Stimulated activated CD4-positive, alpha-beta T cell treated with anti-CD3 and anti-CD28 coated beads, Interleukin-1b, Interleukin-23, amount 100 ng/mL, for 24 hours (primary cell): ENCODE data around the gene SNX21.
A peak's percentile ranks its signal among the peaks of the same experiment; 100 is the strongest.
"Not testable (repeated sequence)": the region's sequence is repeated elsewhere in the genome, so short reads cannot be mapped to it uniquely, and the experiment has no call there.

Experiments used
- DNase-seq, 4 experiments: peaks; one replicate each; pipeline ENCODE4 v3.0.0-alpha.2; 2020; ENCODE audit warnings: low read depth in 4 of 4, low spot score in 1 of 4

SNX21 gene

DNA sequence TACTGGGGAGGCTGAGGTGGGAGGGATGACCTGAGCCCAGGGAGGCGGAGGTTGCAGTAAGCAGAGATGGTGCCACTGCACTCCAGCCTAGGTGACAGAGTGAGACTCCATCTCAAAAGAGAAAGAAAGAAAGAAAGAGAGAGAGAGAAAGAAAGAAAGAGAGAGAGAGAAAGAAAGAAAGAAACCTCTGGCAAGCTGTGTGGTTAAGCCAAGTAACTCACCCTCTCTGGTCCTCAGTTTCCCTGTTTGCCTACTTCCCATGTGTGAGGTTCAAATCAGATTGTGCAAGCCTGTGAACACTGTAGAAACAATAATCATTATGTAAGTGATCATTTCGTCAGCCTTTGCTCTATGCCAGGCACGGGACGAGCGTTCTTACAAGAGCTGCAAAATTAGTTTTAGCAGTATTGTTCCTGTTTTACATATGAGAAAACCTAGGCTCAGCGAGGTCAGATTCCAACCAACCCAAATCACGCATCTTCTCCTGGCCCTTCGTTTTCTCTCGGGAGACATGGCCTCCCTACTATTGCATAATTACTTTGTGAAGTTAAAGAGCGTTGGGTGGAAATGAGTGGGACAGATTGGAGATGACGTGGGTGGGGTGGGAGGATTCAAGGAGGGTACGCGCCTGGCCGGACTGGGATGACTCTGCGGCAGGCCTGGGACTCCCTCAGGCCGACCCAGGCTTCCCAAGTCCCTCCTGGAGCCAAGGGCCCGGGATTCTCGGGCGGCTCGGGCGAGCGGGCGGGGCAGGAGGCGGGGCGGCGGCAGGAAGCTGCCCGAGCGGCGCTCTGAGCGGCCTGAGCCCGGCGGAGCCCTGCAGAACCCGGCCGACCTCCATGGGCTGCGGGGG, at the start of gene SNX21:
Gene SNX21, plus strand, starts transcription at position 770 of the 853 bp plus-strand sequence. CDS start 121 bp downstream, outside the sequence.
- peak in 1 of 4 experiments; percentile 14 for DNase-seq

GRCh38 chr20:45788351-45788750, 45.2 kb upstream of the SNX21 start:
- DNase-seq: no peak

GRCh38 chr20:45792317-45793118, 41.1 kb upstream of the SNX21 start:
- DNase-seq: no peak

DNA sequence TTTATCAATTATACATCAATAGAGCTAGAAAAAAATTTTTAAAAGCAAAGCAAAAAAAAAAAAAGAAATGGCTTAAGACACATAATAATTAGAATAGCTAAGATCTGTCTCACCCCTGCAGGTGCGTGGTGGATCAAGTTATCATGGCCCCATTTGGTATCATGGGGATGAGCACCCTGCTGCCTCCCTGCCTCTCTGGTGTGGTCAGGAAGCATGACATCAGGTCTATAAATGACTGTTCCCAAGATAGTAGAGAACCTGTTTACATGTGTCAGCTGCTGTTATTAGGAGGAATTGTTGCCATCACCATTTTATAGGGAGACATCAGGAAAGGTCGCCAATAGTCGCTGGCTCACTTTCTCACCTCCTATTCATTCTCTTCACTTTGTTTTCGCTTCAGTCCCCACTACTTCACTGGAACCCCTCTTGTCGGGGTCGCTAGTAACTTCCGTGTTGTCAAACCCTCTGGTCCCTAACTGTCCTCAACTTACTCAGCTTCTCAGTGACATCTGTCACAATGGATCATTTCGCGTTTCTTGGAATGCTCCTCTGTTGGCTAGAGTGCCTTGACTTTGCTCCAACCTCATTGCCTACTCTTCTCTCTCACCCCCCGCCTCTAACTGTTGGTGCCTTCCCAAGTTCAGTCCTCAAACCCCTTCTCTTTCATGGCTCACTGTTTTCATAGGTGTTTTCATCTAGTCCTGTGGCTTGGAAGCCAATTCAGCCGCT, 37.1 kb upstream of the SNX21 start:
- no peak for DNase-seq

DNA sequence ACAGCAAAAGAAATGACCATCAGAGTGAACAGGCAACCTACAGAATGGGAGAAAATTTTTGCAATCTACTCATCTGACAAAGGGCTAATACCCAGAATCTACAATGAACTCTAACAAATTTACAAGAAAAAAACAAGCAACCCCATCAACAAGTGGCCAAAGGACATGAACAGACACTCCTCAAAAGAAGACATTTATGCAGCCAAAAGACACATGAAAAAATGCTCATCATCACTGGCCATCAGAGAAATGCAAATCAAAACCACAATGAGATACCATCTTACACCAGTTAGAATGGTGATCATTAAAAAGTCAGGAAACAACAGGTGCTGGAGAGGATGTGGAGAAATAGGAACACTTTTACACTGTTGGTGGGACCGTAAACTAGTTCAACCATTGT, 36.1 kb upstream of the SNX21 start:
- not testable (repeated sequence) for DNase-seq

DNA sequence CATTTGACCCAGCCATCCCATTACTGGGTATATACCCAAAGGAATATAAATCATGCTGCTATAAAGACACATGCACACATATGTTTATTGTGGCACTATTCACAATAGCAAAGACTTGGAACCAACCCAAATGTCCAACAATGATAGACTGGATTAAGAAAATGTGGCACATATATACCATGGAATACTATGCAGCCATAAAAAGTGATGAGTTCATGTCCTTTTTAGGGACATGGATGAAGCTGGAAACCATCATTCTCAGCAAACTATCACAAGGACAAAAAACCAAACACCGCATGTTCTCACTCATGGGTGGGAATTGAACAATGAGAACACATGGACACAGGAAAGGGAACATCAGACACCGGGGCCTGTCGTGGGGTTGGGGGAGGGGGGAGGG, 35.6 kb upstream of the SNX21 start:
- not testable (repeated sequence) for DNase-seq

GRCh38 chr20:45798935-45799642, 34.5 kb upstream of the SNX21 start:
- peak in 2 of 4 experiments; percentile 35 to 36 for DNase-seq

DNA sequence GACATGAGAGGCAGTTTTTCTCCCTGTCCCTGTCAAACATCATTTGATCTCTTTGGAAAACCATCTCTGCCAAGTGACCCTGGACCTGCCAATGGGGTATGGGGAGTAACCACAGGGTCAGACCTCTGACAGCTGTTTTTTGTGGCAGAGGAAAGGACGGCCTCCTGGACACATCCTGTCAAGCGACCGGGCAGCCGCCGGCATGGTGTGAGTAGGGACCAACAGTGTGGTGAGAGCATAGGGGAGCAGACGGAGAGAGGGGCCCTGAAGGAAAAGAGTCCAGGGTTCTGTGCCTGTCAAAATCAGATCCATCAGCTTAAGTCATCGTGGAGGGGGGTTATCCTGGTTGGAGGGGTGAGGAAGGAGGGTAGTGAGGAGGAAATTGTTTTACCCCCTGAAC, 31.7 kb upstream of the SNX21 start:
- DNase-seq: no peak

DNA sequence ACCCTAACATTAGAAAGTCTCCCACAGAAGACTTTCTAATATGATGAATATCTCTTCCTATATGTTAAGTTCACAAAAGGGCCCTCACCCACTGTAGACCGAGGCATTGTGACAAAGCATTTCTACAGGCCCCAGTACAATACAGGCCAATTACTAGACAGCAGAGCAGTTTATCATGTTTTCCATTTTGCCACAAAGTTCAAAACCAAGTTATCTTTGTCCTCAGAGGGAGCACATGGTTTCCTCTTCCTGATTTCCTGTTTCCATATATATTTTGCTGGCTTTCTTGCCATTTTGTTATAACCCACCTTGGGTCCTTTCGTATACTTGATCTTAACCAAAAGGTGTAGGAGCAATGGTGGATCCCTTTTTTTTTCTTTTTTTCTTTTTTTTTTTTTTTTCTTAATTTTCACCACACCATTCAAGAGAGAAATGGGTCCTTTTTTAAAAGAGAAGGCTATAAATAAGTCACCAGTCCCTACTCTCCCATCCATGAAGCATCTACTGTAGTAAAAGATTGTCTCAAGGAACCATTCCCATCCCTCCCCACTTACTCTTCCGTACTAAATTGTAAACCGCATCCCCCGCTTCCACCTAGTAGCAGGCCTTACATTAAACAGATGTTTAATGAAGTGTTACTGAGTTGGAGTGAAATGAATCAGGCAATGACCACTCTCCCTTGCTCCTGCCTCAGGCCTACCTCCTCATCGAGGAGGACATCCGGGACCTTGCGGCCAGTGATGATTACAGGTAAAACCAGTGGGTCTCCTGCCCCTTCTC, 23.2 kb upstream of the SNX21 start:
- DNase-seq: no peak

DNA sequence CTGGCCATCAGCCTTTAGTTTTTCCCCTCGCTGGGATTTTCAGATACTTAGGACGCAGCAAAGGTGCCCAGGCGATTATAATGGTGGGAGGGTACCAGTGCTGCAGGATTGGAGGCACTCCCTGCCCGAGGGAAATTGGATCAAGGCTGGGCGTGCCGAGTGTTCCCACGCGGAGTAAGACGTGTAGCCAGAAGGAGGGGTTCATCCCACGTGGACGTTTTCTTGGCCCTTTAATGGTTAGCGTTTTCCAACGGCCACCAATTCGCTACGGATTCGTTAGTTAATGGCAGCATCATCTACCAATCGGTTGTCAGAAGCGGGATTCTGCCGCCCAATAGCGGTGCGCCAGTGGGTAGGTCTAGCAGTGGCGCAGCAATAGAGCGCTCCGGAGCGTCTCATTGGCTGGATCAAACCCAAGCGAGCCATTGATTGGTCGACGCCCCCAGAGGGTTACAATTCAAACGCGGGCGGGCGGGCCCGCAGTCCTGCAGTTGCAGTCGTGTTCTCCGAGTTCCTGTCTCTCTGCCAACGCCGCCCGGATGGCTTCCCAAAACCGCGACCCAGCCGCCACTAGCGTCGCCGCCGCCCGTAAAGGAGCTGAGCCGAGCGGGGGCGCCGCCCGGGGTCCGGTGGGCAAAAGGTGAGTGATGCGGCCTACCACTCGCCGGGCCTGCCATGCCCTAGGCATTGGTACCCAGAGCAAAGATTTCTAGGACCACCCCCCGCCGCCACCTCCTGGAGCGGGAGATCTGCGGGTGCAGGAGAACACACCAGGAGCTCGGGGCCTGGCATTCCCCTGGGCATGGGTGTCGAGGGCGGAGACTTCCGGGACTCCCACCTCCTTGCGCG, 21.2 kb upstream of the SNX21 start, which contains the start of gene UBE2C:
Gene UBE2C, plus strand, starts transcription at position 488 of the 849 bp plus-strand sequence. Its CDS starts 52 bp downstream, at position 540.
- DNase-seq: peak; percentile 75 to 89 (median 84)

DNA sequence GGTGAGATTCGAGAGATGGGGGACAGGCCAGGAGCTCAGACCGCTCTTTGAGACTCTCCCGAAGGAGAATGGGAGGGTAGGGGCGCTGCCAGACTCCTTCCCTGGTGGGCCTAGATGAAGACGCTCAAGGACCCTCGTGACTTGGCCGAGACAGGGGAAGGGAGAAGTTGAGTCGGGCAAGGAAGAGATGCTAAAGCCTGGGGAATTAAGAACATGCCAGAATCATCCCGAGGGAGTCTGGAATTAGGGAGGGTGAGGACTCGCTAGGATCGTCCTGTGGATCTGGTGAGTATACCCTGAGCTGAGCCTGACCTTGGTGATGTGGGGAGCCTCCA, 20.6 kb upstream of the SNX21 start:
- no peak for DNase-seq

DNA sequence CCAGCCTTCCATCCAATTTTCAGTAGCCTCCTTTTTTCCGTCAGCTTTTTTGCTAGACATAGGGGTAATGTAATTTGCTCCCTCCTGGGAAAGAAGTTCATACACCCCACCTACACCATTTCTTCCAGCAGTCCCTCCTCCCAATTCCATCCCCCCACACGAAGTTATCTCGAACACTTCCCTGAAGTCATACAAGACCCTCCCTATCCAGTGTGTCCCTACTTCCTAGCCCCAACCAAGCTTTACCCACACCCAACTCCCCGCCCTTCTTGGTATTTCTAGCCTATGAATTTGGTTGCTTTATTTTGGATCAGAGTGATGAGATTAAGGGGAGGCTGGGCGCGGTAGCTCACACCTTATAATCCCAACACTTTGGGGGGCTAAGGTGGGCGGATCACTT, 20.1 kb upstream of the SNX21 start:
- DNase-seq: no peak

- DNase-seq: no peak
Observed at GRCh38 chr20:45814314-45814713, 19.3 kb upstream of the SNX21 start.

DNA sequence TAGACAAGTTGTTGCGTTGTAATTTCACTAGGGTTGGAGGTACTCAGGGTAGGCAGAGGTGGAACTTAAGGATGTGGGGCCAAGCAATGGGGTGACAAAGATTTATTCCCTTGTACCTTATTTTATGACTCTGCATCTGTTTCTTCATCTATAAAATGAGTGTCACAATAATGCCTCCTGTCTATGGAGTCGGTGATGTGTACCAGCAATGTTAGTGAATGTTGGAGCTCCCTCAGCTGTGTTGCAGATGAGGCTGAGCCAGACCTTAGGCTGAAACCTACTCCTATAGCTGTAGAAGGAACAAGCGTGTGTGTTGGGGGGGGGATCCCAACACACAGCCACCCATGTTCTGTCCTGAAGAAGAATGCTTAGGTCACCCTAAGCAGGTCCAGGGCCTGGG, 16.6 kb upstream of the SNX21 start:
- no peak for DNase-seq

- DNase-seq: no peak
Observed at GRCh38 chr20:45817376-45818194, 16.0 kb upstream of the SNX21 start.

DNA sequence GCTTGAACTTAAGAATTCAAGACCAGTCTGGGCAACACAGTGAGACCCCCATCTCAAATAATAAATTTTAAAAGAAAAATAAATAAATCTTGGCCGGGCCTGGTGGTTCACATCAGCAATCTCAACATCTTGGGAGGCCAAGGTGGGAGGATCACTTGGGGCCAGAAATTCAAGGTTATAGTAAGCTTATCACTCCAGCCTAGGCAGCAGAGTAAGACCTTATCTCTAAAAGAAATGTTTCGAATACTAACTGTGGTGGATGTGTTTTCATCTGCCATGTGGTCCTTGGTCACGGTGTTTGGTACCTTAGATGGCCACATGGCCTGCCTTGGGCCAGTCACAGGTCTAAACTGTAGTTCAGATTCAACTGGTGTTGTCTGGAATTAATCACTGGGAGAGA, 15.4 kb upstream of the SNX21 start:
- DNase-seq: no peak

GRCh38 chr20:45819466-45819865, 14.1 kb upstream of the SNX21 start:
- no peak for DNase-seq

DNA sequence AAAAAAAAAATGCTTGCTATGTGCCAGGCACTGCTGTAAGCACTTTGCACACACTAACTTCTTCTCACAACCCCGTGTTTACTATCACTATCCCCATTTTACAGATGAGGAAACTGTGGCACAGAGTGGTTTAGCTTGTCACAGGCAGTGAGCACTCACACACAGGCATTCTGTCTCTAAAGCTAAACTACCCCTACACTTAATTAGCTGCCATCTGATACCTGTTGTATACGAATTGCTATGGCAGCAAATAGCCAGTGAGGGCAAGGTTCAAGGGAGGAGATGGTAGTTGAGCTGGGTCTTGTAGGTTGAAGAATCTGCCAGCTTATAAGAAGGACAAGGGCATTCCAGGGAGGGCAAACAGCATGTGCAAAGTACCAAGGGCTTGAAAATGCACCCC, 11.7 kb upstream of the SNX21 start:
- DNase-seq: no peak
